ENCODE measurements around the gene SSBP4.

GRCh38 chr19:18426416-18426767 is 7.2 kb downstream of the SSBP4 start:
- TF ChIP-seq GATA3 (IDR thresholded peaks at IDR 0.05; ENCODE audit: borderline replicate concordance) (no peak), CTCF (IDR thresholded peaks at IDR 0.05) (no peak), CHD4 (IDR thresholded peaks at IDR 0.05; ENCODE audit: borderline replicate concordance) (no peak), POLR2AphosphoS2 (conservative IDR thresholded peaks at IDR 0.05; ENCODE audit: low read length) (no peak), CHD2 (IDR thresholded peaks at IDR 0.05; ENCODE audit: low read length, partially characterized antibody) (no peak), EP300 (IDR thresholded peaks at IDR 0.05) (no peak), HDAC2 (IDR thresholded peaks at IDR 0.05) (no peak)
